Cardiac muscle cell (in vitro differentiated cells and primary cell): ENCODE results near the gene APH1B. TPM values are rescaled to one million over a fixed set of nuclear protein-coding genes. Genes with fewer than 3 reads are reported as not detected.

Experiments used
- DNase-seq, 2 donors: peaks; one replicate each; pipeline versions ENCODE4 v3.0.0 to v3.0.0-alpha.2; 2010 to 2017; ENCODE audit warnings: low read depth in 1 of 2, low spot score in 1 of 2
- H3K27ac ChIP-seq: fragments of 200-600 bp; sonication (generic); 2 replicates; pipeline ENCODE4 v1.5.1; 2016
- H3K27me3 ChIP-seq: fragments of 200-600 bp; sonication (generic); 2 replicates; pipeline ENCODE4 v1.6.0; 2016; ENCODE audit warnings: control low read depth
- H3K36me3 ChIP-seq: fragments of 200-600 bp; sonication (generic); 2 replicates; pipeline ENCODE4 v1.5.1; 2016; ENCODE audit warnings: control low read depth
- H3K4me1 ChIP-seq: fragments of 200-600 bp; sonication (generic); 2 replicates; pipeline ENCODE4 v1.8.1; 2017; ENCODE audit warnings: low read depth, mild to moderate bottlenecking, mixed run types
- H3K4me3 ChIP-seq: fragments of 200-600 bp; sonication (generic); 2 replicates; pipeline ENCODE4 v1.5.1; 2016; ENCODE audit warnings: mild to moderate bottlenecking
- H3K9me3 ChIP-seq: fragments of 200-600 bp; sonication (generic); 2 replicates; pipeline ENCODE4 v1.5.1; 2017; ENCODE audit warnings: low read depth, mild to moderate bottlenecking, control low read depth
- polyA plus RNA-seq: library from polyadenylated mRNA; unstranded; fragments of >200 nt; fragmentation: Nextera tagmentation; extraction: Ambion mirVana; gene quantifications from 2 replicates; pipeline ENCODE4 v1.2.1, GENCODE V29; 2016
- total RNA-seq: library from RNA; depleted of rRNA; stranded (reverse); fragments of >200 nt; gene quantifications from 2 replicates; pipeline ENCODE4 v1.2.3, GENCODE V29; 2016
- TF ChIP-seq, protein P1 (sequence below): IDR thresholded peaks from 2 replicates; pipeline ENCODE4 v1.5.1; 2012; ENCODE audit warnings: low read depth, mild to moderate bottlenecking, low read length

Gene APH1B
- total and polyA plus RNA-seq, 2 experiments from 2014 or later = 10.2 to 12.4 TPM

DNA sequence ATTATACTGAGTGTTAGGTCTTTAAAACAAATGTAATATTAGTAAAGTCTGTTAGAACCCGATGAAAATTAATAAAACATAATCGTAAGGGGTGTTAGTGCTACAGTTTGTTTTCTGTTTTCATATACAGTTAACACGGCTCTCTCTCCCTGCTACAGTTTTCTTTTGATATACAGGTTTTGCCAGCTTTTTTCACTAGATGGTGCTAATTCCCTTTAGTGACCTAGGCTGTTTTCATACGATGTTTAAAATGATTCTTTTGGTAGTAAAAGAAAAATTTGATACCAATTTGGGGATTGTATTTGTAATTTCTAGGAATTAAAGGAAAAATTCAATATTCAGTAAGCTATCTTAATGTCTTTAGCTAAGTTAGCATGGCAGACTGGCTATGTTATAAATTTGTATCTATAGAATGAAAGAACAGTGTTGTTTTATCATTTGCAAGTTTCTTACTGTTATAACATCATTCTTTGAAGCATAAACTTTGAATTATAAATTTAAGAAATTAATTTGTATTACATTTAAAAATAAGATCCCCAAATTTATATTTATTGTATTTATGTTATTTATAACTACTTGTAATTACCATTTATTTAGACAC, 11.5 kb downstream of the APH1B start:
- Histone ChIP-seq H3K27ac (no peak overlapping the region), H3K4me1 (no peaks in the 10 kb centered on the region), H3K27me3 (no peaks in the 10 kb centered on the region), H3K4me3 (no peak overlapping the region), H3K36me3 (no peaks in the 10 kb centered on the region), H3K9me3 (no peaks in the 10 kb centered on the region)
- TF ChIP-seq, protein P1, sequence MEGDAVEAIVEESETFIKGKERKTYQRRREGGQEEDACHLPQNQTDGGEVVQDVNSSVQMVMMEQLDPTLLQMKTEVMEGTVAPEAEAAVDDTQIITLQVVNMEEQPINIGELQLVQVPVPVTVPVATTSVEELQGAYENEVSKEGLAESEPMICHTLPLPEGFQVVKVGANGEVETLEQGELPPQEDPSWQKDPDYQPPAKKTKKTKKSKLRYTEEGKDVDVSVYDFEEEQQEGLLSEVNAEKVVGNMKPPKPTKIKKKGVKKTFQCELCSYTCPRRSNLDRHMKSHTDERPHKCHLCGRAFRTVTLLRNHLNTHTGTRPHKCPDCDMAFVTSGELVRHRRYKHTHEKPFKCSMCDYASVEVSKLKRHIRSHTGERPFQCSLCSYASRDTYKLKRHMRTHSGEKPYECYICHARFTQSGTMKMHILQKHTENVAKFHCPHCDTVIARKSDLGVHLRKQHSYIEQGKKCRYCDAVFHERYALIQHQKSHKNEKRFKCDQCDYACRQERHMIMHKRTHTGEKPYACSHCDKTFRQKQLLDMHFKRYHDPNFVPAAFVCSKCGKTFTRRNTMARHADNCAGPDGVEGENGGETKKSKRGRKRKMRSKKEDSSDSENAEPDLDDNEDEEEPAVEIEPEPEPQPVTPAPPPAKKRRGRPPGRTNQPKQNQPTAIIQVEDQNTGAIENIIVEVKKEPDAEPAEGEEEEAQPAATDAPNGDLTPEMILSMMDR = peak; percentile 68
- DNase-seq = peak; percentile 54 to 74

DNA sequence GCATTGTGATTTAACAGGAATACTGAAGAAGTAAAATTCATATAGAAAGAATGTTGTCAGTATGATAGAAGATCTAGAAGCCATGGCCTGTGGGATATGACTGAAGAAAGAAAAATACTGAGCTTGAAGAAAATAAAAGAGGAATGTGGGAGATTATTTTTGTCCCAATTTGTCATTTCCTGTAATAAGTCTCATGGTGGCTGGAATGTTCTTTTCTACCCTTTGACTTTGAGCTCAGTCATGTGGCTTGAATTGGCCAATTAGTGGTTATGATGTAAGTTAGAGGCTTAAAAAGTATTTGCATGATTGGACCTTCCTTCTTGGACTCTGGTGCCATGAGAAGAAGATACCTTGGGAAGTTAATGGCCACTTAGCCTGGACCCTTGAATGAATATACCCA, 14.1 kb downstream of the APH1B start:
- no peaks in the 10 kb centered on the region for H3K27me3 ChIP-seq
- H3K4me1 ChIP-seq = no peaks in the 10 kb centered on the region
- TF ChIP-seq, protein P1 = no peak
- H3K4me3 ChIP-seq = no peak overlapping the region
- DNase-seq = peak in 1 of 2 donors; percentile 74
- H3K9me3 ChIP-seq = no peaks in the 10 kb centered on the region
- no peaks in the 10 kb centered on the region for H3K36me3 ChIP-seq
- H3K27ac ChIP-seq = no peak overlapping the region

DNA sequence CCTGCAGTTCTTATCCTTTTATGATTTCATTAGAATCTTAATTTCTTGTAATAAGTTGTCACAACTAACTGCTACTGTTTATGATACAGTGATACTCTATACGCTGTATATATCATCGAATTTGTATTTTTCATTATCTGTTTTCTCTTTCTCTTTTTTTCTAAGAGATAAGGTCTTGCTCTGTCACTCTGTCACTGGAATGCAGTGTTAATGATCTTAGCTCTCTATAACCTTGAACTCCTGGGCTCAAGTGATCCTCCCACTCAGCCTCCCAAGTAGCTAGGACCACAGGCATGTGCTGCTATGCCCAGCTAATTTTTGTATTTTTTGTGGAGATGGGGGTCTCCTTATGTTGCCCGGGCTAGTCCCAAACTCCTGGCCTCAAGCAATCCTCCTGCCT, 14.8 kb downstream of the APH1B start:
- Histone ChIP-seq H3K36me3 (no peaks in the 10 kb centered on the region), H3K27ac (no peak overlapping the region), H3K4me1 (no peaks in the 10 kb centered on the region), H3K27me3 (no peaks in the 10 kb centered on the region), H3K4me3 (no peak overlapping the region), H3K9me3 (no peaks in the 10 kb centered on the region)
- DNase-seq = no peak
- TF ChIP-seq, protein P1 = no peak

DNA sequence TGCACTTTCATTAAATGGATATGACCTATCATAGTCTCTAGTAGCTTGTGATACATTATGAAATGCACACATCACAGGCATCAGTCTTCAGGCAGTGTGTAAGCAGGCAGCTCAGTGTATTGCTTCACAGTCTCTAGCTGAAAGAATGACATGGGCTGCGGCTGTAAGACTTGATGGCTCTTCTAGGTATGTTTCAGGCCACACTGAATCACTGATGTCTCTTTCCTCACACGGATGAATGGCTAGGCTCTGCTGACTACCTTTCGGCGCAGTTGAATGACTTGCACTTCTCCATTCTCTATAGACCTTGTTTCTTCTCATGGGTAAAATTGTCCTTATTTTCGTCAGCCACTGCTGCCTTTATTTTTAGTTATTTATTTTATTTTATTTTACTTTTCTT, 15.4 kb downstream of the APH1B start:
- no peaks in the 10 kb centered on the region for H3K27me3 ChIP-seq
- no peaks in the 10 kb centered on the region for H3K9me3 ChIP-seq
- no peak overlapping the region for H3K27ac ChIP-seq
- H3K4me3 ChIP-seq = no peak overlapping the region
- H3K36me3 ChIP-seq = no peaks in the 10 kb centered on the region
- peak in 1 of 2 donors; percentile 21 for DNase-seq
- no peaks in the 10 kb centered on the region for H3K4me1 ChIP-seq
- TF ChIP-seq, protein P1 = no peak

DNA sequence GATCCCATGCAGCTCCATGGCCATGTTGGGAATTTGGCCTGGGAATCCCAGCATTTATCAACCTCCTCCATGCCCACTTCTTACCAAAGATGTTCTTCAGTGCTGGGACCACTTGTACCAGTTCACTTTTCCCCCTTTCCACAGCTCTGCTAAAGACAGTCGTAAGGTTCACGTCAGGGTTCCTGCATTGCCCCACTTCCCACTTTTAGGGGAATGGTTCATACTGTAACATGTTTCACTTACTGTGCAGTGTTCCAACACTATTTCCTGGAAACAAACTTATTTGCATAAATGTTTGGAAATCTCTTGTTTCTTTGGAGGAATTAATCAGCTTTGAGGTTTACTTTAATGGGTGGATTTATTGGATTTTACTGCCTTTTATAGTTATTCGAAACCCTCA, 17.0 kb downstream of the APH1B start:
- Histone ChIP-seq H3K27ac (no peak overlapping the region), H3K4me1 (no peaks in the 10 kb centered on the region), H3K36me3 (no peaks in the 10 kb centered on the region), H3K27me3 (no peaks in the 10 kb centered on the region), H3K9me3 (no peaks in the 10 kb centered on the region), H3K4me3 (no peak overlapping the region)
- no peak for DNase-seq
- TF ChIP-seq, protein P1 = no peak
